Esophagus muscularis mucosa (tissue), 3 donors: ENCODE results near the gene ATG13.

Experiments used
- EP300 ChIP-seq: sonication (generic); formaldehyde crosslinking; IDR thresholded peaks from one replicate; pipeline ENCODE4 v1.6.1; 2017; ENCODE audit warnings: antibody characterized with exemption
- POLR2AphosphoS5 ChIP-seq, 2 donors: sonication (generic); formaldehyde crosslinking; IDR thresholded peaks; one replicate each; pipeline ENCODE4 v1.6.1; 2017; ENCODE audit warnings: antibody characterized with exemption in 2 of 2

DNA sequence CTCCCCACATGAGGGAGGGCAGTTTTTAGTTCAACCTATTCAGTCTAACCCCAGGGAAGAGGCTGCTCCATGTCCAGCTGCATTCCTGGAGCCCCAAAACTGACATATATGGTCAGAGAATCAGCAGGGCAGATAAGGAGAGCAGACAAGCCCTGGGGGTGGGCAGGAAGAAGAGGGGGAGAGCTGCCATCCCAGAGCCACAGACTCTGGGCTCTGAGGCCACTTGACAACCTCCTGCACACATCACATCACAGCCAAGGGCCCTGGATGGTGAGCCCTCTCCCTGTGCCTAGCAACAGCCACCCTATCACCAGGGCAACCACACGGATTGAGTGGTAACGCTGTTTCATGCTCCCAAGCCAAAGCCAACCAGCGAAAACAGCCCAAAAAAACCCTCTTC lies 80.0 kb downstream of the ATG13 start:
- TF ChIP-seq POLR2AphosphoS5 (IDR thresholded peaks at IDR 0.05) (no peak), EP300 (no peak)
